Mesenchymal stem cell (in vitro differentiated cells and primary cell): ENCODE results near the gene ADAMTS13.
A peak's percentile ranks its signal among the peaks of the same experiment; 100 is the strongest.

Experiments used
- DNase-seq: peaks from one replicate; pipeline ENCODE4 v3.0.0-alpha.2; 2013
- H2AFZ ChIP-seq: one replicate; pipeline ENCODE4 v1.6.1; 2013; ENCODE audit warnings: low read depth, mild to moderate bottlenecking, control low read depth, inconsistent platforms, low read length, moderate library complexity
- H2AK5ac ChIP-seq: 2 replicates; pipeline ENCODE4 v1.6.1; 2013; ENCODE audit warnings: low read length, moderate library complexity, mild to moderate bottlenecking, inconsistent platforms; ENCODE audit not compliant: severe bottlenecking
- H2BK120ac ChIP-seq: one replicate; pipeline ENCODE4 v1.6.1; 2013; ENCODE audit warnings: low read depth, mild to moderate bottlenecking, inconsistent platforms, low read length, moderate library complexity
- H2BK12ac ChIP-seq, 2 experiments: one replicate each; pipeline ENCODE4 v1.6.1; 2013; ENCODE audit warnings: inconsistent platforms in 2 of 2, low read length in 2 of 2, mild to moderate bottlenecking in 2 of 2, moderate library complexity in 2 of 2, control low read depth in 1 of 2
- H2BK15ac ChIP-seq: one replicate; pipeline ENCODE4 v1.6.1; 2013; ENCODE audit warnings: mild to moderate bottlenecking, low read depth, inconsistent platforms; ENCODE audit not compliant: poor library complexity, severe bottlenecking
- H2BK5ac ChIP-seq: 2 replicates; pipeline ENCODE4 v1.6.1; 2013; ENCODE audit warnings: low read depth, mild to moderate bottlenecking, low read length, control low read depth, inconsistent platforms; ENCODE audit not compliant: poor library complexity, severe bottlenecking
- H3K14ac ChIP-seq, 2 experiments: one replicate each; pipeline ENCODE4 v1.6.1; 2013; ENCODE audit warnings: inconsistent platforms in 2 of 2, low read length in 2 of 2, control low read depth in 1 of 2, mild to moderate bottlenecking in 1 of 2, moderate library complexity in 1 of 2
- H3K18ac ChIP-seq, 2 experiments: one replicate each; pipeline ENCODE4 v1.6.1; 2013; ENCODE audit warnings: inconsistent platforms in 2 of 2, low read length in 2 of 2, control low read depth in 1 of 2, low read depth in 1 of 2, mild to moderate bottlenecking in 1 of 2
- H3K23ac ChIP-seq, 2 experiments: one replicate each; pipeline ENCODE4 v1.6.1; 2013; ENCODE audit warnings: inconsistent platforms in 2 of 2, low read length in 2 of 2, mild to moderate bottlenecking in 2 of 2, moderate library complexity in 2 of 2, control low read depth in 1 of 2
- H3K27ac ChIP-seq: 2 replicates; pipeline ENCODE4 v1.5.1; 2013; ENCODE audit warnings: mild to moderate bottlenecking, moderate library complexity, low read length, control low read depth, inconsistent platforms; ENCODE audit not compliant: poor library complexity, severe bottlenecking
- H3K27me3 ChIP-seq, 2 experiments: 2 replicates each; pipeline versions ENCODE4 v1.6.1 to v1.7.0; 2013; ENCODE audit warnings: low read length in 2 of 2, mild to moderate bottlenecking in 2 of 2, moderate library complexity in 2 of 2, control low read depth in 1 of 2, inconsistent platforms in 1 of 2; ENCODE audit not compliant: control insufficient read depth in 1 of 2, insufficient read depth in 1 of 2
- H3K36me3 ChIP-seq, 2 experiments: 2 replicates each; pipeline versions ENCODE4 v1.6.1 to v1.7.0; 2013; ENCODE audit warnings: low read length in 2 of 2, control low read depth in 1 of 2, inconsistent platforms in 1 of 2, low read depth in 1 of 2, mild to moderate bottlenecking in 1 of 2; ENCODE audit not compliant: insufficient read depth in 2 of 2, control insufficient read depth in 1 of 2
- H3K4ac ChIP-seq, 2 experiments: one replicate each; pipeline ENCODE4 v1.6.1; 2013; ENCODE audit warnings: inconsistent platforms in 2 of 2, low read length in 2 of 2, mild to moderate bottlenecking in 2 of 2, moderate library complexity in 2 of 2, control low read depth in 1 of 2, low read depth in 1 of 2
- H3K4me1 ChIP-seq: 2 replicates; pipeline ENCODE4 v1.6.1; 2013; ENCODE audit warnings: low read depth, low read length, control low read depth; ENCODE audit not compliant: control insufficient read depth, insufficient read depth
- H3K4me2 ChIP-seq: 2 replicates; pipeline ENCODE4 v1.6.1; 2013; ENCODE audit warnings: low read length, mild to moderate bottlenecking, inconsistent platforms; ENCODE audit not compliant: poor library complexity, severe bottlenecking
- H3K4me3 ChIP-seq, 2 experiments: 2 replicates each; pipeline versions ENCODE4 v1.5.1 to v1.7.0; 2013; ENCODE audit warnings: low read length in 2 of 2, mild to moderate bottlenecking in 2 of 2, control low read depth in 1 of 2, low read depth in 1 of 2; ENCODE audit not compliant: insufficient read depth in 1 of 2
- H3K79me1 ChIP-seq: replicated peaks from 2 replicates; pipeline ENCODE4 v1.6.1; 2013; ENCODE audit warnings: mild to moderate bottlenecking, control low read depth, low read length, inconsistent platforms; ENCODE audit not compliant: poor library complexity, severe bottlenecking
- H3K9ac ChIP-seq: 2 replicates; pipeline ENCODE4 v1.7.0; 2013; ENCODE audit warnings: mild to moderate bottlenecking, low read length, moderate library complexity
- H3K9me3 ChIP-seq: 2 replicates; pipeline ENCODE4 v1.7.0; 2013; ENCODE audit warnings: mild to moderate bottlenecking, low read length; ENCODE audit not compliant: control insufficient read depth
- H4K8ac ChIP-seq: one replicate; pipeline ENCODE4 v1.6.1; 2013; ENCODE audit warnings: inconsistent platforms, mild to moderate bottlenecking, low read length, moderate library complexity
- H4K91ac ChIP-seq: one replicate; pipeline ENCODE4 v1.6.1; 2013; ENCODE audit warnings: mild to moderate bottlenecking, low read length, inconsistent platforms
- WGBS: methylation state at CpG from one replicate; pipeline ENCODE4 v1.1.7; 2013; ENCODE audit warnings: mixed read lengths; 5-methylcytosine and 5-hydroxymethylcytosine counted together

The ADAMTS13 gene

DNA sequence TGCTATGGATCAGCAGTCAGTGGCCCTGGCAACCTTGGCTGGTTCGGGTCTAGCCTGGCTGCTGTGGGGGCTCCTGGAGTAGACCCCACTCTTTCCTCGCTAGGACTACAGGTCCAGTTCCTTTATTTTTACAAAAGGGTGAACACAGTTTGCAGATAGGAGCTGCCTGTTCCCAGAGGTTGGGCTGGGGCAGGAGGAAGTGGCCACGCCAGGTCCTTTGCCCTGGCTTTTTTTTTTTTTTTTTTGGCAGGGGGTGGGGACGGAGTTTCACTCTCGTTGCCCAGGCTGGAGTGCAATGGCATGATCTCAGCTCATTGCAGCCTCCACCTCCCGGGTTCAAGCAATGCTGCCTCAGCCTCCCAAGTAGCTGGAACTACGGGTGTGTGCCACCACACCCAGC is 48.8 kb downstream of the ADAMTS13 start:
- Histone ChIP-seq H3K14ac (no peak overlapping the region), H2BK5ac (no peak overlapping the region), H2AFZ (no peak overlapping the region), H3K27ac (no peak overlapping the region), H2BK120ac (no peak overlapping the region), H4K91ac (no peak overlapping the region), H3K4ac (no peak overlapping the region), H3K27me3 (no peaks in the 10 kb centered on the region), H3K18ac (no peak overlapping the region), H3K9me3 (no peaks in the 10 kb centered on the region), H3K4me3 (no peak overlapping the region), H3K4me2 (no peak overlapping the region), H2BK15ac (no peak overlapping the region), H3K36me3 (peaks cover 43 to 83% of the 10 kb centered on the region in 2 experiments), H2BK12ac (no peak overlapping the region), H2AK5ac (no peak overlapping the region), H3K4me1 (peaks cover 5% of the 10 kb centered on the region), H4K8ac (peak overlapping the region; percentile 10), H3K9ac (no peak overlapping the region), H3K23ac (no peak overlapping the region), H3K79me1 (peaks cover 11% of the 10 kb centered on the region)
- 92% methylated on average over 7 of the region's 7 CpGs for WGBS
- no peak for DNase-seq

DNA sequence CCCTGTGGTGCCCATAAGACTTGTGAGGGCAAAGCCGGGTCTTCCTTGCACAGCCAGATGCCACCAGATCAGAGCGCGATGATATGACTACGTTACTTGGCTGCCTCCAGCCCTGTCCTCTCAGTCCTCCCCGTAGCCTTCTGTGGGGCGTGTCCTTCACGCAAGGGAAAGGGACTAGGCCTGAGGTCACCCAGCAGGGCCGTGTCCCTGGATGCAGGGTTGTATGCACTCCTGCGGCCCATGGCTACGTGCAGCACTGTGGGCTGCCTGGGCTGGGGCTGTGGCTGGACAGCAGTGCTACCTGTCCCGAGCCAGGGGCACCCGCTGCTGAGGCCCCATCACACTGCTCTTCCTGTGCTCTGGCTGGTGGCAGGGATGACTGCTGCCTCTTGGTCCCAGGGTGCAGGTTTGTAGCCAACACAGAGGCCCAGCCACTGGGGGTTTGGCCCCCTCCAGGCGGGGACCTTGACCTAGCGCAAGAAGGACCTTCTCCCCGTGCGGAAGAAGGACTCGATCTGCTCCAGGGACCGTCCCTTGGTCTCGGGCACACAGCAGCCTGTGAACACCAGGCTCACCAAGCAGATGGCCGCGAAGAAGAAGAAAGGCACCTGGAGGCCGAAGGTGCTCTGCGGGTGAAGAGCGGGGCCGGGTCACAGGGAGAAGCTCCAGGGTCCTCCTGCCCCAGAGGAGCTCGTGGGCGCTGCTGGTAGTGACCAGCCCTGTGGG is 49.5 kb downstream of the ADAMTS13 start:
- H3K14ac ChIP-seq, result no peak overlapping the region
- no peak overlapping the region for H3K4ac ChIP-seq
- no peak overlapping the region for H4K8ac ChIP-seq
- WGBS, result 92% methylated on average over 27 of the region's 27 CpGs
- no peak overlapping the region for H3K9ac ChIP-seq
- H3K18ac ChIP-seq, result no peak overlapping the region
- H3K27ac ChIP-seq, result no peak overlapping the region
- H2BK5ac ChIP-seq, result no peak overlapping the region
- H2BK12ac ChIP-seq, result no peak overlapping the region
- no peak overlapping the region for H2BK120ac ChIP-seq
- no peak overlapping the region for H2AK5ac ChIP-seq
- H3K23ac ChIP-seq, result no peak overlapping the region
- H4K91ac ChIP-seq, result no peak overlapping the region
- peaks cover 10% of the 10 kb centered on the region for H3K4me1 ChIP-seq
- no peak for DNase-seq
- no peaks in the 10 kb centered on the region for H3K27me3 ChIP-seq
- H3K4me2 ChIP-seq, result no peak overlapping the region
- H2AFZ ChIP-seq, result no peak overlapping the region
- peaks cover 19% of the 10 kb centered on the region for H3K79me1 ChIP-seq
- no peak overlapping the region for H3K4me3 ChIP-seq
- H2BK15ac ChIP-seq, result no peak overlapping the region
- no peaks in the 10 kb centered on the region for H3K9me3 ChIP-seq
- peaks cover 49 to 90% of the 10 kb centered on the region in 2 experiments for H3K36me3 ChIP-seq

GRCh38 chr9:133472277-133472645 is 50.1 kb downstream of the ADAMTS13 start:
- H2BK120ac ChIP-seq, result no peak overlapping the region
- H2BK15ac ChIP-seq, result no peak overlapping the region
- H3K4me2 ChIP-seq, result no peak overlapping the region
- 96% methylated on average over 11 of the region's 11 CpGs for WGBS
- H3K27me3 ChIP-seq, result no peaks in the 10 kb centered on the region
- no peak overlapping the region for H3K4me3 ChIP-seq
- no peak for DNase-seq
- H3K4me1 ChIP-seq, result peaks cover 15% of the 10 kb centered on the region
- no peak overlapping the region for H3K27ac ChIP-seq
- peaks cover 52 to 90% of the 10 kb centered on the region in 2 experiments for H3K36me3 ChIP-seq
- no peak overlapping the region for H2BK5ac ChIP-seq
- no peak overlapping the region for H4K8ac ChIP-seq
- peaks cover 24% of the 10 kb centered on the region for H3K79me1 ChIP-seq
- no peaks in the 10 kb centered on the region for H3K9me3 ChIP-seq
- H2BK12ac ChIP-seq, result no peak overlapping the region
- H3K4ac ChIP-seq, result no peak overlapping the region
- H3K18ac ChIP-seq, result no peak overlapping the region
- H4K91ac ChIP-seq, result no peak overlapping the region
- H3K23ac ChIP-seq, result no peak overlapping the region
- no peak overlapping the region for H3K9ac ChIP-seq
- H2AK5ac ChIP-seq, result no peak overlapping the region
- no peak overlapping the region for H3K14ac ChIP-seq
- no peak overlapping the region for H2AFZ ChIP-seq

DNA sequence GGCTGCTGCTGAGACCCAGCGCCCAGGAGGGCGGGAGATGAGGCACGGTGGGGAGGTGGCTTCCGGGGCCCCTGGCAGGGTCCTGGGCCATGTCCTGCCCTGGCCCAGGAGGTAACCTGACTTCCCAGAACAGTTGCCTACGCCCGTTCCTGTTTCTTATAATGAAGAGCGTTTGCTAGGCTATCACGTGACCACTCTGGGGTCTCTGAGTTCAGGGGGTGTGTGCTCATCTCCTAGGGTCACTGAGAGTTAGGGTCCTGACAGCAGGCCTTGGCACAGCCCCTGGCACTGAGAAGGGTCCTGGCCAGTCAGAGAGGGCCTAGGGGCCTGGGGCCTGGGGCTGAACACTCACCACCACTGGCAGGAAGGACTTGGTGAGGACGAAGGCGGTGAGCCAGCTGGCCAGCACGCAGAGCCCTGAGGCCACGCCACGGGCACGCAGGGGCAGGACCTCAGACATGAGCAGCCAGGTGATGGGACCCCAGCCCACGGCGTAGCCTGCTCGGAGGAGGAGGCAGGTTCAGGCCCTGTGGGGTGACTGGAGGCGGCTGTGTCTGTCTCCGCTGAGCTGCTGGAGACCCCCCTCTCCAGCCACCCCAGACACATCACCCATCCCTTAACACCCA is 50.7 kb downstream of the ADAMTS13 start:
- Histone ChIP-seq H3K18ac (no peak overlapping the region), H3K9me3 (no peaks in the 10 kb centered on the region)

More for the DNA sequence above, 50.7 kb downstream of the ADAMTS13 start:
- no peak for DNase-seq
- 95% methylated on average over 19 of the region's 19 CpGs for WGBS
- no peak overlapping the region for H3K4me2 ChIP-seq
- H3K4me1 ChIP-seq, result peaks cover 19% of the 10 kb centered on the region
- H3K4ac ChIP-seq, result no peak overlapping the region
- no peak overlapping the region for H2BK12ac ChIP-seq
- H3K27ac ChIP-seq, result no peak overlapping the region
- H3K4me3 ChIP-seq, result no peak overlapping the region
- no peaks in the 10 kb centered on the region for H3K27me3 ChIP-seq
- H3K14ac ChIP-seq, result no peak overlapping the region
- no peak overlapping the region for H3K9ac ChIP-seq
- H3K79me1 ChIP-seq, result peaks cover 28% of the 10 kb centered on the region
- H3K36me3 ChIP-seq, result peaks cover 53 to 87% of the 10 kb centered on the region in 2 experiments
- no peak overlapping the region for H2BK5ac ChIP-seq
- H2BK15ac ChIP-seq, result no peak overlapping the region
- H4K91ac ChIP-seq, result peak overlapping the region; percentile 67
- H2AFZ ChIP-seq, result no peak overlapping the region
- no peak overlapping the region for H4K8ac ChIP-seq
- no peak overlapping the region for H2AK5ac ChIP-seq
- no peak overlapping the region for H2BK120ac ChIP-seq
- H3K23ac ChIP-seq, result no peak overlapping the region
